ENCODE data around the gene EPHA3.

GRCh38 chr3:89436846-89437245 is 329.4 kb downstream of the EPHA3 start:
- TF ChIP-seq CTCF (IDR thresholded peaks at IDR 0.05; ENCODE audit: low read depth, low read length, missing input control) (no peak), YY1 (IDR thresholded peaks at IDR 0.05) (no peak), TAF1 (conservative IDR thresholded peaks at IDR 0.05) (no peak), JUND (IDR thresholded peaks at IDR 0.05) (no peak), RAD21 (IDR thresholded peaks at IDR 0.05) (no peak), REST (IDR thresholded peaks at IDR 0.05) (no peak), MAX (IDR thresholded peaks at IDR 0.05) (no peak), ZBTB33 (IDR thresholded peaks at IDR 0.05) (no peak), GABPA (IDR thresholded peaks at IDR 0.05 in 1 of 2, conservative IDR thresholded peaks at IDR 0.05 in 1 of 2) (no peak), ATF3 (IDR thresholded peaks at IDR 0.05) (no peak), RXRA (IDR thresholded peaks at IDR 0.05) (no peak), HNF4A (conservative IDR thresholded peaks at IDR 0.05) (no peak), FOXA2 (IDR thresholded peaks at IDR 0.05) (no peak), FOXA1 (IDR thresholded peaks at IDR 0.05) (no peak)

Measured in liver (tissue), 3 donors.